Large intestine (tissue), 3 donors: Measurements from ENCODE around the gene HPS4. TPM values are rescaled to one million over a fixed set of nuclear protein-coding genes. Genes with fewer than 3 reads are reported as not detected.

Experiments
- DNase-seq, 2 donors: peaks; one replicate each; pipeline versions ENCODE4 v3.0.0 to v3.0.0-alpha.2; 2013
- H3K27ac ChIP-seq: one replicate; pipeline ENCODE4 v1.5.1; 2013; ENCODE audit warnings: low read length
- H3K27me3 ChIP-seq: 2 replicates; pipeline ENCODE4 v1.6.1; 2013; ENCODE audit warnings: low read length; ENCODE audit not compliant: control insufficient read depth, insufficient read depth
- H3K36me3 ChIP-seq: 2 replicates; pipeline ENCODE4 v1.6.1; 2013; ENCODE audit warnings: low read length; ENCODE audit not compliant: control insufficient read depth, insufficient read depth
- H3K4me1 ChIP-seq: one replicate; pipeline ENCODE4 v1.6.1; 2013; ENCODE audit warnings: low read length; ENCODE audit not compliant: control insufficient read depth, insufficient read depth
- H3K4me3 ChIP-seq: one replicate; pipeline ENCODE4 v1.5.1; 2013; ENCODE audit warnings: low read length
- H3K9me3 ChIP-seq: one replicate; pipeline ENCODE4 v1.6.1; 2013; ENCODE audit warnings: mild to moderate bottlenecking, low read depth, low read length, moderate library complexity; ENCODE audit not compliant: control insufficient read depth
- WGBS: methylation state at CpG from one replicate; pipeline ENCODE4 v1.1.5; 2013; ENCODE audit warnings: low lambda C conversion rate; ENCODE audit not compliant: insufficient coverage; 5-methylcytosine and 5-hydroxymethylcytosine counted together
- polyA plus RNA-seq: library from polyadenylated mRNA; unstranded; fragments of 120-200 nt; gene quantifications from one replicate; pipeline ENCODE4 v1.2.1, GENCODE V29; 2013

HPS4 gene
- polyA plus RNA-seq, 1 donor: 47.3 TPM

GRCh38 chr22:26453812-26454500 is 29.6 kb downstream of the HPS4 start:
- Histone ChIP-seq H3K27me3 (no peaks in the 10 kb centered on the region), H3K36me3 (peaks cover 68% of the 10 kb centered on the region), H3K4me1 (no peaks in the 10 kb centered on the region), H3K4me3 (no peak overlapping the region), H3K9me3 (no peaks in the 10 kb centered on the region), H3K27ac (no peak overlapping the region)
- WGBS: no CpG with 5 or more reads among the region's 5 CpGs
- DNase-seq: no peak

GRCh38 chr22:26453216-26453615 is 30.4 kb downstream of the HPS4 start:
- no peaks in the 10 kb centered on the region for H3K4me1 ChIP-seq
- peaks cover 63% of the 10 kb centered on the region for H3K36me3 ChIP-seq
- no peaks in the 10 kb centered on the region for H3K27me3 ChIP-seq
- H3K27ac ChIP-seq: no peak overlapping the region
- WGBS: 100% methylated on average over 1 of the region's 9 CpGs
- no peaks in the 10 kb centered on the region for H3K9me3 ChIP-seq
- no peak for DNase-seq
- H3K4me3 ChIP-seq: no peak overlapping the region

GRCh38 chr22:26452236-26453016 is 31.2 kb downstream of the HPS4 start:
- Histone ChIP-seq H3K36me3 (peaks cover 55% of the 10 kb centered on the region), H3K9me3 (no peaks in the 10 kb centered on the region), H3K4me1 (no peaks in the 10 kb centered on the region), H3K4me3 (no peak overlapping the region), H3K27me3 (no peaks in the 10 kb centered on the region), H3K27ac (no peak overlapping the region)
- DNase-seq: no peak
- WGBS: 95% methylated on average over 3 of the region's 23 CpGs

- Histone ChIP-seq H3K4me1 (no peaks in the 10 kb centered on the region), H3K27ac (no peak overlapping the region), H3K27me3 (no peaks in the 10 kb centered on the region), H3K36me3 (peaks cover 45% of the 10 kb centered on the region), H3K9me3 (no peaks in the 10 kb centered on the region), H3K4me3 (no peak overlapping the region)
- no CpG with 5 or more reads among the region's 9 CpGs for WGBS
- DNase-seq: no peak
These were observed 33.0 kb downstream of the HPS4 start for GRCh38 chr22:26450453-26451185.

GRCh38 chr22:26448941-26449340 is 34.6 kb downstream of the HPS4 start:
- no peak for DNase-seq
- Histone ChIP-seq H3K9me3 (no peaks in the 10 kb centered on the region), H3K36me3 (peaks cover 41% of the 10 kb centered on the region), H3K27me3 (no peaks in the 10 kb centered on the region), H3K4me1 (no peaks in the 10 kb centered on the region), H3K27ac (no peak overlapping the region), H3K4me3 (no peak overlapping the region)
- WGBS: no CpG with 5 or more reads among the region's 6 CpGs

GRCh38 chr22:26448334-26448733 is 35.2 kb downstream of the HPS4 start:
- Histone ChIP-seq H3K4me3 (no peak overlapping the region), H3K4me1 (no peaks in the 10 kb centered on the region), H3K27me3 (no peaks in the 10 kb centered on the region), H3K27ac (no peak overlapping the region), H3K36me3 (peaks cover 35% of the 10 kb centered on the region), H3K9me3 (no peaks in the 10 kb centered on the region)
- no CpG with 5 or more reads among the region's 5 CpGs for WGBS
- DNase-seq: no peak

- no CpG with 5 or more reads among the region's 15 CpGs for WGBS
- H3K27ac ChIP-seq: no peak overlapping the region
These were observed 35.8 kb downstream of the HPS4 start for GRCh38 chr22:26447584-26448329.

GRCh38 chr22:26446808-26447515 is 36.6 kb downstream of the HPS4 start:
- peaks cover 23% of the 10 kb centered on the region for H3K36me3 ChIP-seq
- no peaks in the 10 kb centered on the region for H3K9me3 ChIP-seq
- DNase-seq: no peak
- H3K27me3 ChIP-seq: no peaks in the 10 kb centered on the region
- H3K4me1 ChIP-seq: no peaks in the 10 kb centered on the region
- no peak overlapping the region for H3K4me3 ChIP-seq
- H3K27ac ChIP-seq: no peak overlapping the region
- no CpG with 5 or more reads among the region's 17 CpGs for WGBS

More at GRCh38 chr22:26447584-26448329, 35.8 kb downstream of the HPS4 start:
- H3K4me1 ChIP-seq: no peaks in the 10 kb centered on the region
- H3K4me3 ChIP-seq: no peak overlapping the region
- no peaks in the 10 kb centered on the region for H3K27me3 ChIP-seq
- DNase-seq: no peak
- H3K36me3 ChIP-seq: peaks cover 29% of the 10 kb centered on the region
- no peaks in the 10 kb centered on the region for H3K9me3 ChIP-seq

- WGBS: no CpG with 5 or more reads among the region's 15 CpGs
- Histone ChIP-seq H3K36me3 (peaks cover 11% of the 10 kb centered on the region), H3K9me3 (no peaks in the 10 kb centered on the region), H3K27ac (no peak overlapping the region), H3K4me3 (no peak overlapping the region), H3K27me3 (no peaks in the 10 kb centered on the region), H3K4me1 (no peaks in the 10 kb centered on the region)
- DNase-seq: no peak
These were observed 37.9 kb downstream of the HPS4 start for GRCh38 chr22:26445577-26446275.
